HT-29 (cell line): ENCODE results near the gene IFRD1. TPM values are rescaled to one million over a fixed set of nuclear protein-coding genes. Genes with fewer than 3 reads are reported as not detected.

ENCODE experiments used
- DNase-seq: peaks from one replicate; pipeline ENCODE4 v3.0.0-alpha.2; 2015; ENCODE audit warnings: low spot score
- total RNA-seq: library from RNA; depleted of rRNA; stranded (reverse); fragments of >200 nt; shearing (Covaris generic); gene quantifications from 2 replicates; pipeline ENCODE4 v1.2.3, GENCODE V29; 2014; rRNA removed

Gene IFRD1, protein sequence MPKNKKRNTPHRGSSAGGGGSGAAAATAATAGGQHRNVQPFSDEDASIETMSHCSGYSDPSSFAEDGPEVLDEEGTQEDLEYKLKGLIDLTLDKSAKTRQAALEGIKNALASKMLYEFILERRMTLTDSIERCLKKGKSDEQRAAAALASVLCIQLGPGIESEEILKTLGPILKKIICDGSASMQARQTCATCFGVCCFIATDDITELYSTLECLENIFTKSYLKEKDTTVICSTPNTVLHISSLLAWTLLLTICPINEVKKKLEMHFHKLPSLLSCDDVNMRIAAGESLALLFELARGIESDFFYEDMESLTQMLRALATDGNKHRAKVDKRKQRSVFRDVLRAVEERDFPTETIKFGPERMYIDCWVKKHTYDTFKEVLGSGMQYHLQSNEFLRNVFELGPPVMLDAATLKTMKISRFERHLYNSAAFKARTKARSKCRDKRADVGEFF
- total RNA-seq = 54.8 and 58.9 TPM in 2 replicates

DNA sequence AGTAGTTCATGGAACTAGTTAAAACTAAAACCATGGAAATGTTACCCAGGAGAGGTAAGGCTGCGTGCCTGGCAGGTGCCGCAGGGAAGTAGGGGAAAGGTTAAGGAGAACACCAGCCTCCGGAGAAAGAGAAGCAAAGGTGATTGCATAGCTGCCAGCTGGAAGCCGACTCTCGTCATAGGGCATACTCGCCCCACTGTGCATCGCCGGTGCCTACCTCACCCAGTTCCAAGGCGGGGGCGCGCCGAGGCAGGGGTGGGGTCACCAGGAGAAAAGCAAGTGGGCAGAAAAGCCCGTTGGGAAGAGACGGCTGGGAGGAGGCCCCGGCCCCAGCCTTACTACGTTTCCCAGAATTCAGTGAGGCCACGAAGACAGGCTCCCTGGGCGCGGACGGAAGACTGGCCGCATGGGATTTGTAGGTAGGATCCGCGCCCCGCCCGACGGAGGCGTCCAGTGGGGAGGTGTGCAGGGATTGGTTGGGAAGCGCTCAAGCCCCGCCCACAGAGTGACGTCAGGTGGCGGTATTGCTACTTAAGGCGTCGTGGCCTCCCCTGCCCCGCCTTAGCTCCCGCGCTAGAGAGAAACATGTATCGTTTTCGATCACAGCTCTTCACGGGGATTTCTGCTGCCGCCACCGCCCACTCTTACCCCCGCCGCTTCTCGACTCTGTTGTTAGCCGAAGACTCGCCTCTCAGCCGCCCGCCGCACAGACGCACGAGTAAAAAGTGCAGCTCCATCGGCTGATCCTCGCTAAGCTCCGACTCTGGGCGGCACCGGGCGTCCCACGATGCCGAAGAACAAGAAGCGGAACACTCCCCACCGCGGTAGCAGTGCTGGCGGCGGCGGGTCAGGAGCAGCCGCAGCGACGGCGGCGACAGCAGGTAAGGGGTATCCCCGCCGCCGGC lies at the start of gene IFRD1:
TSS of gene IFRD1 (plus strand) at position 559 of the 905 bp plus-strand sequence. CDS start at position 788, 229 bp downstream.
- peak; percentile 100 for DNase-seq

DNA sequence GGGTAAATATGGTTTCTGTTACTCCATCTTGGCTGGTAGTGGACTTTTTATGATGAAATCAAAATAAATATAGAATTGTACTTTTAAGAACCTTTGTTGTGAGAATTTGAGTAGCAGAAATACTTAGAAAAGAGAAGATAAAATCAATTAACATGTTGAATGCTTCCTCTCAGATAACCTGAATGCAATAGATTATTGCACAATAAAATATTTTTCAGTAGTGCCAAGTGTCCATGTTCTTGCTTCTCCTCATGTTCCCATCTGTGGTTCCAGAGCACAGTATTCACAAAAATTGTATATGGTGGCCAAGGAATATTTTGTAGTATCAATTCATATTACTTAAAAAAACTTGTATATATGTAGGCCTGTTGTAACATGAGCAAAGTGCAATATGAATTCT lies 45.9 kb upstream of the IFRD1 start:
- no peak for DNase-seq

DNA sequence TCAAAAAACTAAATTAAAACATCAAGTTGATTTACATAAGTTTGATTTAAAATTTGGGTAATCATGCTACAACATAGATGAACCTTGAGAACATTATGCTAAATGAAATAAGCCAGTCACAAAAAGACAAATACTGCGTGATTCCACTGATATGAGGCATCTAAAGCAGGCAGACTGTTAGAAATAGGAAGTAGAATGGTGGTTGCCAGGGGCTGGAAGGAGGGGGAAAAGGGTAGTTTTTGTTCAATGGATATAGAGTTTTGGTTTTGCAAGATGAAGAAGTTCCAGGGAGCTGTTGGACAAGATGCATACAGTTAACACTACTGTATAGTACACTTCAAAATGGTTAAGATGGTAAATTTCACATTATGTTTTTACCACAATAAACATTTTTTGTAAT lies 45.0 kb upstream of the IFRD1 start:
- no peak for DNase-seq

DNA sequence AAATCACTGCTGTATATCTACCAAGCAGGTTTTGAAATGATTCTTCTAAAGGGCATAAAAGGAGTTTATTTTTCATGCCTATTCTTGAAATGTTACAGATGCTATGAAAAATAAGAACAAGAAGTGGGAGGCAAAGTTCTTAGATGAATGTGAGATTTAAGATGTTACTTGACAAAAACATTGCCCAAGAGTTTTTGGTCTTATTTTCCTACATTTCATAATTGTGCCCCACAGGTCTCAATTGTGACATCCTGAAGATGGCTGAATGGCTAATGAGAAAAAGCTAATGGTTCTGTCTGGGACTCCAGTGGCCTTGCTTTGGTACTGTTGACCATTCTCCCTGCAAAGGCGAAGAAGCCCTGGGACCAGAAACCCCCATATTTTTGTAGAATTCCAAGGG lies 43.0 kb upstream of the IFRD1 start:
- DNase-seq = no peak

DNA sequence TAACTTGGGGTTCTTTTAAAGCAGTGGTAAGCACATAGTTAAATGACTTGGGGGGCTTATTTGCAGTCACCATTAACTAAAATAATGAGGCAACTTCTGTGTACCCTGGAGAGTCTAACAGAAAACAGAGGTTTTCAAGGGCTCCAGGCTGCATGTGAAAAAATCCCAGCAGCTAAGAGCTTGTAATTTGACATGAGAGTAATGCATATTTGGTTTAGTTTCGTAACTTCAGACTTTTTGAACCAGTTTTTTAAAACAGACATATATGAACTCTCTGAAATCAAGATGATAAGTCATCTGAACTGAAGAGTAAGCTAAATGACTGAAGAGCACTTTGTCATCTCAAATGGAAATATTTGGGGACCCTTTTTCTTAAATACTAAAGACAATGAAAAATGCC lies 40.2 kb upstream of the IFRD1 start:
- no peak for DNase-seq

DNA sequence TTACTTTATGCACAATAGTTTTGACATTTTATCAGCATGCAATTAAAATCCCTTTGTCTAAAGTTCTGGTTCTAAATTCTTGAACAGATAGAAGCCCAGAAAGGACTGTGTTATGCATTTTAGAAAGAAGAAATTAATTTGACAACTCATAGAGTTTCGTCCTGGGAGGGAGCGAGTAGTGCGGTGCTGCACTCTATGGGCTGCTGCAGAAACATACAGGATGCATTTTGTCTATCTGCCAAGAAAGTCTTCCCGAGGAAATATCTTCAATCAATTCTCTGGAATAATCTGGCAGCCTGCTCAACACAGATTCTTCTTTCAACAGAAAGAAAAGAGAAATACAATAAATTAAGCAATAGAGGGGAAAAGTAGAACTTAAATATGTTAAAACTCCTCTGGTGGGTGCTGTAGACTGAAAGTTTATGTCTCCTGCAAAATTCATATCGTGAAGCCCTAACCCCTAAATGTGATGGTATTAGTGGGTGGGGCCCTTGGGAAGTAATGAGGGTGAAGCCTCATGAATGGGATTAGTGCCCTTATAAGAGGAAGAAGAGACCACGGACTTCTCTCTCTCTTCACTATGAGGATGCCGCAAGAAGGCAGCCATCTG lies 39.0 kb upstream of the IFRD1 start:
- peak; percentile 65 for DNase-seq

DNA sequence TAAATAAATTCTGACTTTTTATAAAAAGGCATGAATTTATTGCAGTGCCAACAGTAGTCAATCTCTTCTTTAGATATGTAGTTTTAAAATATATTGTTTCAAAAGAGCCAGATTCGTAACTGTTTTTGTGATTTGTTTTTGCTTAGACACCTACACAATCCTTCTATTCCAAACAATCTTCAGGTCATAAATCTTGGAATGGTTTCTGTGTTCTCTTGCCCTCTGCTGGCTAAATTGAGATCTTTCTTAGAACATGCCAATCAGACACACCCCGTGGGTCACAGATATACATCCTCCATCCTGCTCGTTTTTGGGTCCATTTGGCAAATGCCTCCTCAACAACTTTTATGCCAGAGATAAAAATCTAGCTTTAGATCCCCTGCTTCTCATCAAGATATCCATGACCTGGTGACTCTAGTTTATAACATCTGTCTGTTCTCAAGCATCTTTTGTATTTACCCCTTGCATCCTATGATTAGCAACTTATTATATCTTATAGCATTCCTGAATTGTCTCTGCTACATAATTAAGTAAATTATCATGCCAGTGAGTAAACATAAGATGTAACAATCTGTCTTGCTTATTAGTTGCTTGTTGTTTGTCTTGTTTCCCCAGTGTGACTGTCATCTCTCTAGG lies 35.3 kb upstream of the IFRD1 start:
- peak; percentile 72 for DNase-seq

DNA sequence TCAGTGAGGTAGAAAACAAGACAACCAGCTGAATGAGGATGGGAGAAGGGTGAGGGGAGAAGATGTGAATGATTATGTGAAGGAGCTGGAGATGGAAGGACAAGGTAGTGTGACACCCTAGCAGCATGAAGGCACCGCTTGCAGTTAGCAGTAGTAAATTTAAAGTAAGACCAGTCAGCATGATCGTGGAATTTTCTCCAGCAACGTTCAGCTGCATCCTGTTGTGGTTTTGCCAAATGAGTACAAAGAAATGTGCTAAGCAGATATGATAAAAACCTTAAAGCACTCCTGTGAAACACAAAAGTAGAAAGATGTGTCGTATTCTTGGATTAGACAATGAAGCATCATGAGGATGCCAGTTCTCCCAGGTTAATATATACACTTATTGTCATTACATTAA lies 34.1 kb upstream of the IFRD1 start:
- no peak for DNase-seq

DNA sequence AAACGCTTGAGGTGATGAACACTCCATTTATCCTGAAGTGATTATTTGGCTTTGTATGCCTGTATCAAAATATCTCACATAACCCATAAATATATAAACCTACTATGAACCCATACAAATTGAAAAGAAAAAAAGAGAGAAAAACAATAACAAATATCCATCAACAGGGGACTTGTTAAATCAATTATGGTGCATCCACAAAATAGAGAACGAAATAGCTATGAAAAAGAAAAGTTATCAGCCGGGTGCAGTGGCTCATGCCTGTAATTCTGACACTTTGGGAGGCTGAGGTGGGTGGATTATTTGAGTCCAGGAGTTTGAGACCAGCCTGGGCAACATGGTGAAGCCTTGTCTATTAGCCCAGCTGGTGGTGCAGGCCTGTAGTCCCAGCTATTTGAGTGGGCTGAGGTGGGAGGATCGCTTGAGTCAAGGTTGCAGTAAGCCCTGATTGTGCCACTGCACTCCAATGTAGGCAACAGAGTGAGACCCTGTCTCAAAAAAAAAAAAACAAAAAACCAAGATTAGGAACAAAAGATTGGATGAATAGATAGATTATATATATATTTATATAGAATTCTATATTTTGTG lies 30.6 kb upstream of the IFRD1 start:
- no peak for DNase-seq

DNA sequence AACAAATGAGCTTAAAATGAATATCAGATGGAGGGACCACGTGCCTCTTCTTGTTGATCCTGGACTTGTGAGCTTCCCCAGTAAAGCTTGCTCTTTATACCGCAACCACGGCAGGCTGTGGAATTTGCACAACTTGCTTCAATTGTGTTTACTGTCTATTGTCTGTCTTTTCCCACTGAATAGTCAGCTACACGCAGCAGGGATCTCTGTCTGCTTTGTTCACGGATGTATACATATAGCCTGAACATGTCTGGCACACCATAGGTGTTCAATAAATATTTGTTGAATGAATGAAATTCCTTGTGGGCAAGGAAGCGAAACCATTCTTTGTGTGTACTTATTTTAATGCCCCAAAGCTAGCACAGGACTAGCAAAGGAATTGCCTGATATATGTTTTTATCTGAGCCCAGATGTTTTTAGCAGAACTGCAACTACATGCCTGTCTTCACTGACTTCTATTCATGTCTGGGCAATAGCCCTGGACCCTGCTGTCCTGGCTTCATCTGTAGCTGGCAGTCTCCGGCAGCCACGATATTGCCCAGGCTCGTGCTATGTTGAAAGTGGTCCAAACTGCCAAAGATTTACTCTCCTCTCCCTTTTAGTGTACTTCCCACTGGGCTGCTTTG lies 29.9 kb upstream of the IFRD1 start:
- DNase-seq = no peak

DNA sequence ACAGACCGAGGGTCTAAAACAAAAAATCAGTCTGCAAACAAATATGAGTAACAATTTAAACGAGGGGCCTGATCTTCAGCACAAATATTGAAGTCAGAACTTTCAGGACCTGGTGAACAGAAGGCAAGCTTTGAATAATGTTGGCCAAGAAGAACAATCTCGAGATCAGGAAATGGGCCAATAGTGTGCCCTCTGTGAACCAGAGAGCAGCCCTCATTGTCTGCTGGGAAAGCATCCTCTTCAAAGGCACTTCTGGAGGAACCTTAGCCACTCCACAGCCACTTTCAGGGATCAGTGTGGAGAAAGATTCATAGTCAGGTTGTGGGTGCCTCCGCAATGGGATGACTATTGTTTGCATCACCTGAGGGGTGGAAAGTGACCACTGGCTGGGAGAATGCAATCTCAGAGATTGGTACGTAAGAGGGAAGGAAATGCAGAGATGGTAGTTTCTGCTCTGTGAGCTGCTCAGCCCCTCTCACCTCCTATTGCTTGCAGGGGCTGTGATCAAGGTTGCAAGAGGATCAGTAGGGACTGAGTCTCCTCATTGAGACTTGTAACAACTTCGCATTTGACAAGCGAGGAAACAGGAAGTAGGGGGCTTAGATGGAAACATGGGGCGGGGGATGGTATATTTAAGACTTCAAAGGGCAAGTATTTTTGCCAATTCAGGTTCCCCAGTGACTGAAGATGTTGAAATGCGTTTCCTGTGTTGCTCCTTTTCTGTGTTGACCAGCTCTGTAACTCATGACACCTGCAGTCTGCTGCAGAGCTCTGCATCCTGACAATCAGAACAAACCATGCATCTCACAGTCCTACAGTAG lies 28.4 kb upstream of the IFRD1 start:
- no peak for DNase-seq

DNA sequence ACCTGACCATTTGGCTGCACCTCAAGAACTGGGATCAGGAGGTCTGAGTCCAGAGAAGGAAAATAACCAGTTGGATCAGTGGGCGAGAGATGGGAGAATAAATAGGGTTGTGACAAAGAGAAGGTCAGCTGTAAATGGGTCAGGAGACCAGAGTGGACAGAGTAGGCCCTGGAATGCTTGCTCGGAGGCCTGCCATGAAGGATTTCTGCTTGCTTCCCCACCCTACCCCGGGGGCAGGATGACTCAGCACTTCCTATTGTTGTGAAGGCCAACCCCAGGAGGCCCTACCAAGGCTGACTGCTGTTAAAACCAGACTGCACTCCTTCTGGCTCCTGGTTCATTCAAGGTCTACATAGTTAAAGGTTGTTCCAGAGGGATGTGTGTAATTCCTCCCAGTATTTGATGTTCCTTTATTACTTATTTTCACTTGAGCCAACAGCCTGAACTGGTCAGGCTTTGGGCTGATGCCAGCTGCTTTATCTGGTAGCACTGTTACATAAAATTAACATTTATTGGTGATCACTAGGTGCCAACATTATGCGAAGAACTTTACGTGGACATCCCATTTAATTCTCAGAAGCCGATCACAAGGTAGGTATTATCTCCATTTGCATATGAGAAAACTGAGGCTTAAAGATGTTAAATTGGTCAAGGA lies 27.3 kb upstream of the IFRD1 start:
- DNase-seq = peak; percentile 91

DNA sequence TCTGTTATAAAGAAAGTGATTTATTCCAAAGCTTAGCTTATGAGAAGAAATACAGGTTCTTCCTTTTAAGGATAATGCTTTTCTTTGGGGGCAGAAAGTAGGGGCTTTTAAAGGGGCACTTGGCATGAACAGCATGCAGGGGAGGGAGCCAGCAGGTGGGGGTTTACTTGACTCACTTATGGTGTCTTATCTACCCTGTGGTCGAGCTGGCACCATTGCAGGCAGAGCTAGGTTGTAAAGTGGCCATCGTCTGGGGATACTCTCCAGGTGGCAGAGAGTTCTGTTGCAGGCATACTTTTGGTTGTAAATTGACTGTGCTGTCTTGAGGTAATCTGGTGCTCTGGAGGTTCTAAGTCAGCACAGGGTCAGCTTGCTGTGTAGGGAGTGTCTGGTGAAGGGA lies 26.3 kb upstream of the IFRD1 start:
- peak; percentile 7 for DNase-seq

DNA sequence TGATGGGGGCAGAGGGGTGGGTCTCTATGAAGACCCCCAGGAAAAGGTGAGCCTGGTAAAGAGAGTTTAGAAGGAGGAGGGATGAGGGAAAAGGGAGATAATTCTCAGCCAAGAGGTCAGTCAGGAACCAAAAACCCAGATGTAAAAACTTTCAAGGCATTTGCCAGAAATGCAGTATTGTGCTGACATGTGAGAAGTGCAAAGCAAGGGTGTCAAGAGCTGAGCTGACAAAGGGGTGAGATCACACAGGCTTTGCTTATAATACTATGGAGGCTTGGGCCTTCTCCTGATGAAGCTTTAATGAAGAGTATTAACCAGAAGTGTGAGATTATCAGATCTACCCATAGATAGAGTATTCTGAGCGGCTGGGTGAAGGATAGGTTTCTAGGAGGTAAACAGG lies 22.3 kb upstream of the IFRD1 start:
- no peak for DNase-seq

DNA sequence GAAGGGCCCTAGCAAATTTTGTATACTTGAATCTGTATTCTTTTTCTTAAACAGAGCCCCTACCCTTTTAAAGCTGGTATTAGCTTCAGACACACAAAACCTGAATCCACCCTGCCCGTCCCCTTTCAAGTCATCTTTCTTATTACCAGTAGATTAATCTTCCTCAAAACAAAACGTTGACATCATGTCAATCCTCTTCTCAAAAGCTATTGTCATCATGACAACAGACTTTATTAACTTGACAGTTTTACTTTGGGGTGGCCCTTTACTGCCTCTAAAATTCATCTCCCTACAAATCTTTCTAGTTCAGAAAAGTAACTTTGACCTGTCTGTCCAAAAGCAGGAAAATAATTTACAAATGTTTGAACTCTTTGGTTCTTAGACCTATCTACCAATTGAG lies 21.5 kb upstream of the IFRD1 start:
- DNase-seq = no peak

DNA sequence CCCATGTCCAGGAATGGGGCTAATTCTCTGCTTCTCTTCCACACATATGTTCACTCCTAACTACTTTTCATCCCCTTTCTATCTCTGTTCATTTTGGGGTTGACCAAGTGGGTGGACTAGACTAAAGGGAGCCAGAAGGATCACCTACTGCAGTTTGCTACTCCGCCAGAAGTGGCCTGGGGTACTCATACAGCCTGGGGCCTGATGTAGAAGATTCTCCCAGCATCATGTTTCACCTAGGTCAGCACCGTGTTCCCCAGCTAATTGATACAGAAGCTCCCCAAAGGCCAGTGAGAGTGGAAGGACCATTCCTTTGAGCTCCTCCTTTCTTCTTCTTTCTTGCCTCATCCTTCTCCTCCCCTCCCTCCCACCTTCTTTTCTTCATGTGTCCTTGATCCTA lies 19.6 kb upstream of the IFRD1 start:
- no peak for DNase-seq

DNA sequence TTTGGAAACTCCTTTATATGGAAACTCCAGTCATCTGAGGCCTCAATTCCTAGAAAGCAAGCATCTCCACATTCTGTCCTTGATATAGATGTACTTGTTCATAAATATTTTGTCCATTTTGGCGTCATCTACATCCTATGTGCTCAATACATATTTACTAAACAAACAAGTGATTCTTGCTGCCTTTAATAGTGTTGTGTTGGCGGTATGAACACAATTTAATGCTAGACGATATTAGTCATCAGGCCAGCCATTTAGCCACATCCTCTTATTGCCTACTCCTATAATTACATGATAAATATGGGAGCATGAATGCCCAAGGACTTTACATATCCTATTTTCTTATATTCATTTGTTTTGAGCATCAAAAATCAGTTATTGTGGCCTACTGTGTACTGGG lies 18.5 kb upstream of the IFRD1 start:
- no peak for DNase-seq

DNA sequence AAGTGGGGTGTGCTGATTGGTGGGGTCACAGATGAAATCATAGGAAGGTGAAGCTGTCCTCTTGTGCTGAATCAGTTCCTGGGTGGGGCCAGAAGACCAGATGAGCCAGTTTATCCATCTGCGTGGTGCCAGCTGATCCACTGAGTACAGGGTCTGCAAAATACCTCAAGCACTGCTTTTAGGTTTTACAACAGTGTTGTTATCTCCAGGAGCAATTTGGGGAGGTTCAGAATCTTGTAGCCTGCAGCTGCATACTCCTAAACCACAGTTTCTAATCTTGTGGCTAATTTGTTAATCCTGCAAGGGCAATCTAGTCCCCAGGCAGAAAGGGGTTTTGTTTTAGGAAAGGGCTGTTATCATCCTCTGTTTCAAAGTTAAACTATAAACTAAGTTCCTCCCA lies 17.0 kb upstream of the IFRD1 start:
- DNase-seq = no peak

DNA sequence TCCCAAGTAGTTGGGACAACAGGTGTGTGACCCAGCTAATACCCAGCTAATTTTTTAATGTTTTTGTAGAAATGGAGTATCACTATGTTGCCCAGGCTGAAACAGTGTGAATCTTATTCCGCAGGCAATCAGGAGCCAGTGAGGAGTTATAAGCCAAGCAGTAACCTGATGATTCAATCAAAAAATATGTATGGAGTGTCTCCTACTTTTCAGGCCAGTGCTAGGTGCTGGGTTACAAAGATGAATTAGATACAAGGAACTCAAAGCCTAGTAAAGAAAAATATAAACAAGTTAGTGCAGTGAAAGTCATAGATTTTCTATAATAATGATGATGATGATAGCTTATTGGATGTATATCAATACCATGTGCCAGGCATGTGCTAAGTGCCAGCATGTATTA lies 13.2 kb upstream of the IFRD1 start:
- DNase-seq = no peak
